HL-60 (cell line): ENCODE results near the gene ANKRD34A.

Experiments used
- DNase-seq, 2 experiments: peaks; one replicate each; pipeline ENCODE4 v3.0.0-alpha.2; 2010 to 2020; ENCODE audit warnings: low read depth in 1 of 2, low spot score in 1 of 2
- H3K27ac ChIP-seq: fragments of 250-450 bp; sonication (Bioruptor Pico); replicated peaks from 2 replicates; pipeline ENCODE4 v1.5.1; 2020; ENCODE audit warnings: mild to moderate bottlenecking, moderate library complexity
- H3K27me3 ChIP-seq: fragments of 250-450 bp; sonication (Bioruptor Pico); 2 replicates; pipeline ENCODE4 v1.5.1; 2021; ENCODE audit warnings: mild to moderate bottlenecking, moderate library complexity; ENCODE audit not compliant: insufficient read depth, poor library complexity, severe bottlenecking
- H3K4me3 ChIP-seq: replicated peaks from 2 replicates; pipeline ENCODE4 v1.5.1; 2011; ENCODE audit warnings: mild to moderate bottlenecking, control low read depth, low read length; ENCODE audit not compliant: insufficient read depth
- CTCF ChIP-seq: IDR thresholded peaks from one replicate; pipeline ENCODE4 v1.5.1; 2011; ENCODE audit warnings: low read length, control low read depth, inconsistent platforms; ENCODE audit not compliant: insufficient read depth
- GABPA ChIP-seq: IDR thresholded peaks from 2 replicates; pipeline ENCODE4 v1.6.1; 2012; ENCODE audit warnings: low read depth
- POLR2AphosphoS5 ChIP-seq: IDR thresholded peaks from 2 replicates; pipeline ENCODE4 v1.6.1; 2012; ENCODE audit warnings: low read depth
- REST ChIP-seq: IDR thresholded peaks from 2 replicates; pipeline ENCODE4 v1.6.1; 2012; ENCODE audit warnings: low read depth; ENCODE audit not compliant: insufficient replicate concordance
- SPI1 ChIP-seq: IDR thresholded peaks from 2 replicates; pipeline ENCODE4 v1.6.1; 2012; ENCODE audit warnings: low read depth, mild to moderate bottlenecking, borderline replicate concordance

The ANKRD34A gene

GRCh38 chr1:145955436-145955835 lies 8.9 kb downstream of the ANKRD34A start:
- no peaks in the 10 kb centered on the region for H3K27me3 ChIP-seq
- no peak for TF ChIP-seq POLR2AphosphoS5
- no peak for TF ChIP-seq CTCF
- TF ChIP-seq SPI1: no peak
- no peak for TF ChIP-seq GABPA
- TF ChIP-seq REST: no peak
- no peak overlapping the region for H3K4me3 ChIP-seq
- DNase-seq: no peak
- no peak overlapping the region for H3K27ac ChIP-seq

GRCh38 chr1:145953861-145954260 lies 10.5 kb downstream of the ANKRD34A start:
- TF ChIP-seq GABPA: no peak
- Histone ChIP-seq H3K4me3 (no peak overlapping the region), H3K27ac (no peak overlapping the region), H3K27me3 (no peaks in the 10 kb centered on the region)
- DNase-seq: no peak

GRCh38 chr1:145952903-145953302 lies 11.5 kb downstream of the ANKRD34A start:
- no peak for DNase-seq
- H3K4me3 ChIP-seq: no peak overlapping the region
- H3K27ac ChIP-seq: no peak overlapping the region
- no peak for TF ChIP-seq GABPA
- no peak for TF ChIP-seq POLR2AphosphoS5
- TF ChIP-seq SPI1: no peak
- TF ChIP-seq REST: no peak
- no peak for TF ChIP-seq CTCF
- no peaks in the 10 kb centered on the region for H3K27me3 ChIP-seq

GRCh38 chr1:145951526-145951925 lies 12.8 kb downstream of the ANKRD34A start:
- no peak overlapping the region for H3K27ac ChIP-seq
- H3K4me3 ChIP-seq: no peak overlapping the region
- no peaks in the 10 kb centered on the region for H3K27me3 ChIP-seq
- no peak for TF ChIP-seq CTCF
- TF ChIP-seq POLR2AphosphoS5: no peak
- DNase-seq: no peak

GRCh38 chr1:145949219-145949618 lies 15.2 kb downstream of the ANKRD34A start:
- H3K27me3 ChIP-seq: no peaks in the 10 kb centered on the region
- DNase-seq: no peak
- H3K27ac ChIP-seq: no peak overlapping the region
- no peak for TF ChIP-seq CTCF
- no peak overlapping the region for H3K4me3 ChIP-seq
